ENCODE measurements around the gene PDILT. TPM values are rescaled to one million over a fixed set of nuclear protein-coding genes. Genes with fewer than 3 reads are reported as not detected.

PDILT gene
- total and polyA plus RNA-seq, 2 donors (not counting 3 experiments of a cell fraction or from before 2014, with no cell fraction given), result not detected

GRCh38 chr16:20325005-20325404 lies 79.5 kb downstream of the PDILT start:
- Histone ChIP-seq H3K36me3 (ENCODE audit: control insufficient read depth in 2 of 2, extremely low read depth in 1 of 2, insufficient read depth in 2 of 2, low read length in 2 of 2) (no peaks in the 10 kb centered on the region), H3K9me3 (replicated peaks; ENCODE audit: control insufficient read depth, insufficient read depth, low read length) (no peaks in the 10 kb centered on the region), H3K79me2 (ENCODE audit: control insufficient read depth, insufficient read depth, low read length) (no peaks in the 10 kb centered on the region), H3K27me3 (ENCODE audit: control insufficient read depth in 2 of 2, insufficient read depth in 2 of 2, low read length in 2 of 2) (no peaks in the 10 kb centered on the region), H3K9ac (replicated peaks; ENCODE audit: extremely low read depth, insufficient read depth, low read length) (no peak overlapping the region), H3K4me3 (replicated peaks in 1 of 3; ENCODE audit: insufficient read depth in 1 of 3, low read depth in 1 of 3, low read length in 3 of 3) (no peak overlapping the region), H3K27ac (ENCODE audit: insufficient read depth, low read depth, low read length) (no peak overlapping the region), H4K20me1 (replicated peaks; ENCODE audit: control insufficient read depth, extremely low read depth, insufficient read depth, low read length) (no peaks in the 10 kb centered on the region), H3K4me2 (ENCODE audit: insufficient read depth, low read length) (no peak overlapping the region), H3K4me1 (ENCODE audit: control insufficient read depth, extremely low read depth, insufficient read depth, low read length) (no peaks in the 10 kb centered on the region), H3K9me1 (replicated peaks; ENCODE audit: control insufficient read depth, extremely low read depth, insufficient read depth, low read length) (no peaks in the 10 kb centered on the region), H2AFZ (ENCODE audit: low read depth, low read length) (no peak overlapping the region)
- CTCF ChIA-PET, result no interaction called here
- FAIRE-seq, result no peak
- intact Hi-C loops (cut with micrococcal nuclease) (no loop called here), dilution Hi-C loops (cut with MboI; ENCODE audit: extremely low pct_ligation_motif_present, low sequenced_read_pairs) (no loop called here)
- no peak for DNase-seq (ENCODE audit: low read depth, low spot score)
- BruUV-seq (replicated peaks), result no TSS peak
- POLR2A ChIA-PET, result no interaction called here
- TF ChIP-seq MYC (IDR thresholded peaks at IDR 0.05; ENCODE audit: low read depth, low read length) (no peak), GATA2 (IDR thresholded peaks at IDR 0.05; ENCODE audit: insufficient read depth, insufficient read length, low read depth, low read length) (no peak), CTCF (IDR thresholded peaks at IDR 0.05; ENCODE audit: extremely low read depth in 1 of 2, insufficient read depth in 1 of 2, low read depth in 1 of 2, low read length in 2 of 2) (no peak), EZH2 (IDR thresholded peaks at IDR 0.05; ENCODE audit: borderline replicate concordance, low read depth, low read length, severe bottlenecking) (no peak), POLR2A (IDR thresholded peaks at IDR 0.05; ENCODE audit: low read depth, low read length) (no peak)

GRCh38 chr16:20323591-20324117 lies 80.9 kb downstream of the PDILT start:
- DNase-seq (ENCODE audit: low read depth, low spot score), result no peak
- Histone ChIP-seq H2AFZ (ENCODE audit: low read depth, low read length) (no peak overlapping the region), H3K4me1 (ENCODE audit: control insufficient read depth, extremely low read depth, insufficient read depth, low read length) (no peaks in the 10 kb centered on the region), H3K36me3 (ENCODE audit: control insufficient read depth in 2 of 2, extremely low read depth in 1 of 2, insufficient read depth in 2 of 2, low read length in 2 of 2) (no peaks in the 10 kb centered on the region), H3K4me3 (replicated peaks in 1 of 3; ENCODE audit: insufficient read depth in 1 of 3, low read depth in 1 of 3, low read length in 3 of 3) (no peak overlapping the region), H3K9me1 (replicated peaks; ENCODE audit: control insufficient read depth, extremely low read depth, insufficient read depth, low read length) (no peaks in the 10 kb centered on the region), H3K9me3 (replicated peaks; ENCODE audit: control insufficient read depth, insufficient read depth, low read length) (no peaks in the 10 kb centered on the region), H3K27me3 (ENCODE audit: control insufficient read depth in 2 of 2, insufficient read depth in 2 of 2, low read length in 2 of 2) (no peaks in the 10 kb centered on the region), H3K79me2 (ENCODE audit: control insufficient read depth, insufficient read depth, low read length) (no peaks in the 10 kb centered on the region), H3K9ac (replicated peaks; ENCODE audit: extremely low read depth, insufficient read depth, low read length) (no peak overlapping the region), H4K20me1 (replicated peaks; ENCODE audit: control insufficient read depth, extremely low read depth, insufficient read depth, low read length) (no peaks in the 10 kb centered on the region), H3K27ac (ENCODE audit: insufficient read depth, low read depth, low read length) (no peak overlapping the region), H3K4me2 (ENCODE audit: insufficient read depth, low read length) (no peak overlapping the region)
- ChIA-PET CTCF (no interaction called here), POLR2A (no interaction called here)
- dilution Hi-C loops (cut with MboI; ENCODE audit: extremely low pct_ligation_motif_present, low sequenced_read_pairs) (no loop called here), intact Hi-C loops (cut with micrococcal nuclease) (no loop called here)
- FAIRE-seq, result no peak
- BruUV-seq (replicated peaks), result no TSS peak
- TF ChIP-seq POLR2A (IDR thresholded peaks at IDR 0.05; ENCODE audit: low read depth, low read length), result no peak
- TF ChIP-seq EZH2 (IDR thresholded peaks at IDR 0.05; ENCODE audit: borderline replicate concordance, low read depth, low read length, severe bottlenecking), result no peak
- TF ChIP-seq CTCF (IDR thresholded peaks at IDR 0.05; ENCODE audit: extremely low read depth in 1 of 2, insufficient read depth in 1 of 2, low read depth in 1 of 2, low read length in 2 of 2), result no peak
- TF ChIP-seq FOS (IDR thresholded peaks at IDR 0.05; ENCODE audit: borderline replicate concordance, insufficient read depth, low read length), result no peak
- no peak for TF ChIP-seq JUN (IDR thresholded peaks at IDR 0.05; ENCODE audit: borderline replicate concordance, insufficient read depth, insufficient read length, low read depth)

Measured in endothelial cell of umbilical vein (primary cell).